Measurements from ENCODE around the gene NME7. TPM values are rescaled to one million over a fixed set of nuclear protein-coding genes. Genes with fewer than 3 reads are reported as not detected.

Gene NME7
- total RNA-seq, 1 experiment from 2014 or later = 13.2 TPM

DNA sequence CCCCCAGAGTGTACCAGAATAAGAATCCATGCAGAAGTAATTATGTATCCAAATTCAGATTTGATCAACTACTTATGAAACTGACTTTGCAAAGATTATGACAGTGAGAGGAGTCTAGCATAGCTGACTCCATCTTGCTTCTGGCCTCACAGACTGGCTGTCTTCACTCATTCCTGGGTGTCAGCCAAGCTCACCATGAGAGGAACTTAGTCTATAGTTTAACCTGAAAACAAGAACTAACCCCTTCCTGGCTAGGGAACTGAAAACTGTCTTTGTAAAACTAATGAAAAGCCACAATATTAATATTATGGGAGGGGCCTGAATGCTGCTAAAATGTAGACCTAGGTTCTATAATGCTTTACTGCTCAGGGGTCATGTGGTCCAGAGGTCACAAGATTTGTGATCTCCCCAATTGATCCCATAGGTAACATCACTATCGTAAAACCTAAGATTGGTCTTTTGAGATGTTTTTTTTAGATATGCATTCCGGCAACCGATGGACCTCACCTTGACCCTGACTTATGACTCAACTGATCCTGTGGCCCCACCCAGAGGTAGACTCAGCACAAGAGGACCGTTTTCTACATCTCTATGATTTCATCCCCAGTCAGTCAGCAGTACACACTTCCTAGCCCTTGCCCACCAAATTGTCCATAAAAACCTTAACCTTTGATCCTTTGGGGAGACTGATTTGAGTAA is 206.0 kb downstream of the NME7 start:
- Histone ChIP-seq H3K27me3 (ENCODE audit: insufficient read depth, low read length) (no peaks in the 10 kb centered on the region), H2AFZ (ENCODE audit: low read length) (no peak overlapping the region), H3K4me2 (ENCODE audit: insufficient read depth, insufficient read length, low read length) (no peak overlapping the region), H4K20me1 (ENCODE audit: control insufficient read depth, insufficient read depth, insufficient read length) (no peaks in the 10 kb centered on the region), H3K4ac (ENCODE audit: low read depth, low read length) (no peak overlapping the region), H3K14ac (ENCODE audit: insufficient read depth, low read length) (no peak overlapping the region), H3K79me2 (ENCODE audit: insufficient read depth, low read length) (no peaks in the 10 kb centered on the region), H3K18ac (ENCODE audit: insufficient read length, low read depth, low read length) (no peak overlapping the region), H3K79me1 (ENCODE audit: insufficient read depth, low read depth, low read length, poor library complexity, severe bottlenecking) (no peaks in the 10 kb centered on the region), H2BK12ac (ENCODE audit: insufficient read length, low read depth, low read length) (no peak overlapping the region), H3K56ac (ENCODE audit: insufficient read length, low read depth, low read length) (no peak overlapping the region), H3K9ac (ENCODE audit: extremely low read depth, insufficient read length, low read length) (no peak overlapping the region), H2BK20ac (ENCODE audit: low read depth, low read length, poor library complexity, severe bottlenecking) (no peak overlapping the region), H2AK5ac (ENCODE audit: insufficient read length, low read length) (no peak overlapping the region), H3K23me2 (ENCODE audit: insufficient read length, low read depth, low read length, poor library complexity, severe bottlenecking) (no peaks in the 10 kb centered on the region), H3K23ac (ENCODE audit: insufficient read length, low read depth, low read length) (no peak overlapping the region), H3K27ac (ENCODE audit: insufficient read length, low read depth, low read length) (no peak overlapping the region), H2BK120ac (ENCODE audit: low read depth, low read length, poor library complexity, severe bottlenecking) (no peak overlapping the region), H4K8ac (replicated peaks; ENCODE audit: insufficient read length, low read depth, low read length) (no peak overlapping the region), H2BK5ac (ENCODE audit: insufficient read length, low read length) (no peak overlapping the region), H4K5ac (ENCODE audit: insufficient read length, low read depth, low read length) (no peak overlapping the region), H3T11ph (ENCODE audit: low read length) (no peak overlapping the region), H3K9me3 (ENCODE audit: control insufficient read depth, low read depth, low read length) (no peaks in the 10 kb centered on the region), H2BK15ac (ENCODE audit: low read depth, low read length) (no peak overlapping the region), H4K91ac (ENCODE audit: insufficient read length, low read depth, low read length) (no peak overlapping the region), H3K4me1 (ENCODE audit: insufficient read depth, low read length) (no peaks in the 10 kb centered on the region)
- Mint-ChIP-seq H3K27ac (no peak overlapping the region), H3K4me1 (peaks cover 4 to 6% of the 10 kb centered on the region in 2 experiments), H3K9me3 (no peaks in the 10 kb centered on the region), H3K36me3 (ENCODE audit: insufficient read depth in 1 of 3, low read depth in 3 of 3) (no peaks in the 10 kb centered on the region), H3K4me3 (no peak overlapping the region), H3K27me3 (ENCODE audit: low read depth) (no peaks in the 10 kb centered on the region)
- no peak for DNase-seq
- TF ChIP-seq, protein P1, sequence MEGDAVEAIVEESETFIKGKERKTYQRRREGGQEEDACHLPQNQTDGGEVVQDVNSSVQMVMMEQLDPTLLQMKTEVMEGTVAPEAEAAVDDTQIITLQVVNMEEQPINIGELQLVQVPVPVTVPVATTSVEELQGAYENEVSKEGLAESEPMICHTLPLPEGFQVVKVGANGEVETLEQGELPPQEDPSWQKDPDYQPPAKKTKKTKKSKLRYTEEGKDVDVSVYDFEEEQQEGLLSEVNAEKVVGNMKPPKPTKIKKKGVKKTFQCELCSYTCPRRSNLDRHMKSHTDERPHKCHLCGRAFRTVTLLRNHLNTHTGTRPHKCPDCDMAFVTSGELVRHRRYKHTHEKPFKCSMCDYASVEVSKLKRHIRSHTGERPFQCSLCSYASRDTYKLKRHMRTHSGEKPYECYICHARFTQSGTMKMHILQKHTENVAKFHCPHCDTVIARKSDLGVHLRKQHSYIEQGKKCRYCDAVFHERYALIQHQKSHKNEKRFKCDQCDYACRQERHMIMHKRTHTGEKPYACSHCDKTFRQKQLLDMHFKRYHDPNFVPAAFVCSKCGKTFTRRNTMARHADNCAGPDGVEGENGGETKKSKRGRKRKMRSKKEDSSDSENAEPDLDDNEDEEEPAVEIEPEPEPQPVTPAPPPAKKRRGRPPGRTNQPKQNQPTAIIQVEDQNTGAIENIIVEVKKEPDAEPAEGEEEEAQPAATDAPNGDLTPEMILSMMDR (conservative IDR thresholded peaks at IDR 0.05) = no peak
- no CpG with 5 or more reads among the region's 4 CpGs for WGBS (ENCODE audit: extremely low coverage, insufficient read length, low lambda C conversion rate)

Data from H9 (cell line).